NCI-H1048 (cell line): ENCODE measurements around the gene NAXD.
"Not testable (repeated sequence)": the region's sequence is repeated elsewhere in the genome, so short reads cannot be mapped to it uniquely, and the experiment has no call there.

ENCODE experiments used
- DNase-seq: peaks from one replicate; lab custom pipeline; 2025; lab: John Stamatoyannopoulos, UW

The NAXD gene

DNA sequence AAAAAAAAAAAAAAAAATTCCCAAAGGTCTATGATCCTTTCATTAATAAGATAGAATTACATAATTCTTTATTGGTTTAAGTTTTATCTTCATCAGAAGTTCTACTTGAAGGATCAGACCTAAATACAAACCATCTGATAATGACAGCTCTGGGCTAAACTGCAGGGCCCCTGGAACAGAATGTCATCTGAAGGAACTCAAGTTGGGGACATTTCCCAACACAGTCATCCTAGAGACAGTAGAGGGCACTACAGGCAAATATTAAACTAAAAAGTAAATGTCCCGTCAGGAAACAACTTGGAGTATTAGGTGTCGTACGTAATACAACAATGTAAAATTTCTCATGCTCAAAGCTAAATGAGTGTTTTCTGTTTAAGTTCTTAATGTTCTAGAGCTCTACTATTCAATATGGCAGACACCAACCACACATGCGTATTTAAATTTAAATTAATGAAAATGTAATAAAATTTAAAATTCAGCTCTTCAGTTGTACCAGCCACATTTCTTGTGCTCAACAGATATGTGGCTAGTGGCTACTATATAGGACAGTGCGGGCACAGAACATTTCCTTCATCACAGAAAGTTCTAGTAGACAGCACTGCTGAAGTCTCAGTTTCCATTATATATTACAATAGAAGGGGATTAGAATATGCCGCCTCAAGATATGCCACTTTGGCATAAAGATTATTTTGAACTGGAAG lies 21.8 kb upstream of the NAXD start:
- peak; percentile 14 for DNase-seq

GRCh38 chr13:110597041-110597689 lies 18.2 kb upstream of the NAXD start:
- DNase-seq: no peak

- no peak for DNase-seq
These were observed 15.0 kb upstream of the NAXD start for GRCh38 chr13:110600261-110600819.

DNA sequence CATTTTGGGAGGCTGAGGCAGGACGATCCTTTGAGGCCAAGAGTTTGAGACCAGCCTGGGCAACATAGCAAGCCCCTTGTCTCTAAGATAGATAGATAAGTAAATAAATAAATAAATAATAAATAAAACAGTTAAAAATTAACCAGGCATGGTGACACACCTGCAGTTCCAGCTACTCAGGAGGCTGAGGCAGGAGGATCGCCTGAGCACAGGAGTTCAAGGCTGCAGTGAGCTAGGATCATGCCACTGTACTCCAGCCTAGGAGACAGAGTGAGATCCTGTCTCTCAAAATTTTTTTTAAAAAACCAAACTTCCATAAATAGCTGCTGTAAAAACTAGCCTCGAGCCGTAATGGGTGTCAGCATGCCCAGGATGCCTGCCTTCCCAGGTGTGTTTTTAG lies 14.4 kb upstream of the NAXD start:
- no peak for DNase-seq

DNA sequence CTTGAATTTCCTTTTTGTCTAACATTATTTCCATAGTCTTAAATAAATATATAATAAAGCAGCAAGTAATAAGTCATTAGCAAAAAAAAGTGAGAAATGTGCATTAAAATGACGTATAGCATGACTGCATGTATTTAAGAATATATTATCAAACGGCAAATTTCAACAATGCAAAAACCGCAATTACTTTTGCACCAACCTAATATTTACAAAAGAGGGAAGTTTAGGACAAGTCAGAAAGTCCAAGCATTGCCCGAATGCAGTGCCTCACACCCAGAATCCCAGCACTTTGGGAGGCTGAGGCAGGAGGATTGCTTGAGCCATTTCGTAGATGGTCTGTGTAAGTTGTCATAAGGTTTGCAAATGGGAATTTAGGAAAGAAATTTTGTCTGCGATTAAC lies 10.2 kb upstream of the NAXD start:
- no peak for DNase-seq

DNA sequence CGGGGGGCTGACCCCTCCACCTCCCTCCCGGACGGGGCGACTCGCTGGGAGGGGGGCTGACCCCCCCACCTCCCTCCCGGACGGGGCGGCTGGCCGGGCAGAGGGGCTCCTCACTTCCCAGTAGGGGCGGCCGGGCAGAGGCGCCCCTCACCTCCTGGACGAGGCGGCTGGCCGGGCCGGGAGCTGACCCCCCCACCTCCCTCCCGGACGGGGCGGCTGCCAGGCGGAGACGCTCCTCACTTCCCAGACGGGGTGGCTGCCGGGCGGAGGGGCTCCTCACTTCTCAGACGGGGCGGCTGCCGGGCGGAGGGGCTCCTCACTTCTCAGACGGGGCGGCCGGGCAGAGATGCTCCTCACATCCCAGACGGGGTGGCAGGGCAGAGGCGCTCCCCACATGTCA lies 9.1 kb upstream of the NAXD start:
- not testable (repeated sequence) for DNase-seq

GRCh38 chr13:110607675-110608224 lies 7.6 kb upstream of the NAXD start:
- DNase-seq: no peak

GRCh38 chr13:110610955-110611595 lies 4.3 kb upstream of the NAXD start:
- DNase-seq: no peak

GRCh38 chr13:110615005-110615321 lies 382 bp upstream of the NAXD start:
- DNase-seq: no peak

GRCh38 chr13:110616103-110617101 lies 1.1 kb downstream of the NAXD start:
- DNase-seq: no peak

- no peak for DNase-seq
These were observed 2.2 kb downstream of the NAXD start for GRCh38 chr13:110617321-110618072.

DNA sequence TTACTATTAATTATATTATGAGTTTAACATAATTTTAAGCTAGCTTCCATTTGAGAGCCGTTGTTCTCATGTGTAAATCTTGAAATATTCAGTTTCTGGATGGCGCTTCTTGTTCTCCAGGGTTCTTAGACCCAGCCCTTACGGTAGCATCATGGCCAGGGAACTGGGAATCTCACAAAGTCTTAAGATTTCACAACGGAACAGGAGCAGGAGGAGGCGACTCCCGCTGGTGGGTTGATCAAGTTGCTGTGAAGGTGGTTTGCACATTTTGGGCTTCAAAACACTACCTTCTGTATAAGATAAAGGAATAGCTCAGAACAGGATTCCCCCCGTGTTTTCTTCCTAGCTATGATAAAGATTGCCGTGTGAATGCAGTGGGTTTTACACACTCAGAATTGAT lies 2.8 kb downstream of the NAXD start:
- DNase-seq: no peak

GRCh38 chr13:110618780-110619179 lies 3.4 kb downstream of the NAXD start:
- DNase-seq: no peak

DNA sequence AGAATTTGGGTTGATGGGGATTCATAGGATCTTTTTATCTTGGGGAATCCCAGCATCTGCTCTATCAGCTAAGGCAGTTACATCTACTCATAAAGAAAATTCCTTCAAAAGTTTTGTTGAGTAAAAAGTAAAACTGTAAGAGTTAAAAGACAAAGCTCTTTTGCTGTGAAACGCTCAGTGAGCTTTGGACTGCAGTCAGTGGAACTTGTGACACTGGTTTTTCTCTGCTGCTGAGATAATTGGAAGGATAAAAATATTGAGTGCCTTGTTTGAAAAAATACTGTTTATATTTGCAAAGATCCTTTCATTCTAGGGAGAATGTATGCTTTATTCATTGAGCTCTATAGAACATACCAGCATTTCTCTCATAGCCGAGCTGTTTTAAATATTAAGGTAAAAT lies 5.3 kb downstream of the NAXD start:
- DNase-seq: no peak

DNA sequence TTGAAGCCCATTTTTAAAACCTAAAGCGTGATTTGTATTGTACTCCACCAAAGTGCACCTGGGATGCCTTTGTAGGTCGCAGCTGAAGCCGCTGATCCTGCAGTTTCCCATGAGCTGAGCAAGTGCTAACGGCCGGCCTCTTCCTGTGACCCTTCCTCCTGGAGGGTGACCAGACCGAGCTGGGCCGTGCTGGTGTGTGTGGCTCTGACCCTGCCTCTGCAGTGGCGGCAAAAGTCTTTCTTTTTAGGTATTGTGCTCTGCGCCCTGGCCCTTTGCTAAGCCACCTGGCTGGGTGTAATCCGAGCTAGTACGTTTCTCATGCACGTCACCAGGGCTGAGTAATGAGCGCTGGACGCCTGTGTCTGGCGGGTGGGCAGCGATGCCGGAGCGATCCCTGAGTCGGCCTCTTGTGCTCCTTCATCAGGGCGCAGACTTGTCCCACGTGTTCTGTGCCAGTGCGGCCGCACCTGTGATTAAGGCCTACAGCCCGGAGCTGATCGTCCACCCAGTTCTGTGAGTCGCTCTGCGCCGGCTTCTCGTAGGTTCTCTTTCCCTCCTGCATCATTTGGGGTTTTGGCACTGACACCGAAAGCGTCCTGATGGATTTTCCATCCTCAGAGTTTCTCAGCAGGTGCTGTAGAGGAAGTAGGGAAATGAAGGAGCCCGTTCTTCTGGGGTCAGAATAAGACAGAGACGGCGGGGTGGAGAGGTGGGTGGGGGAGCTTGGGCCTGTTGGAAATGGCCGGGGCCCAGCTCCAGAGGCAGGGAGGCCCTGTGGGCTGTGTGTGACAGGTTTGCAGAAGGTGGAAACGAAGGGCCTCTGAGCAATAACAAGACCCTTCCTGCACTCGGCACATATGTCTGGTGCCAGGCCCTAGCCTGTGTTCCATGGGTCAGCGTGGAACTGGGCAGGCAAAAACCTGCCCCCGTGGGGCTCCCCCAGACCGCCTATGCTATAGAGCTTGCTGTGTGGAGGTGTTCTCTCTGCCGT lies 9.7 kb downstream of the NAXD start:
- no peak for DNase-seq

DNA sequence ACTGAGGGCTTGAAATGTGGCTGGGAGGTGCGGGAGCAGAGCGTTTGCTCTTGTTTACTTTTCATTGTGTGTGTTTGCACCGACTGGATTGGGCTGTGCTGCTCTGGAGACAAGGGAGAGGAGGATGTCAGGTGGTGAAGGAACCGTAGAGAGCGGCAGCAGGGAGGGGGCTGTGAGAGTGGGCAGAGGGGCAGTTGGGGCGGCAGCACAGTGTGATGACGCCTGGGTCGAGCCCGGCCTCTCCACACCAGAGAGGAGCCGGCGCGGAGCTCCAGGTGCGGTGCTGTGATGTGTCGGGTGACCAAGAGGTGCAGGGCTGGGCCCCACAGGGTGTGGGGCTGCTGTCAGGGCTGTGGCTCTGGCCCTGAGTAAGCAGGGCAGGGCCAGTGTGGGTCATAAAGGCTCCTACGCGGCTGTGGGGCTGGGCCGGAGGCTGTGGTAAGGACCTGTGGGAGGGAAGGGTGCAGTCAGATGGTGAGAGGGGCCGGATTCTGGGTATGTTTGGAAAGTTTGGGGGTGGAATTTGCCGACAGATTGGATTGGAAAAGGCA lies 10.5 kb downstream of the NAXD start:
- no peak for DNase-seq

DNA sequence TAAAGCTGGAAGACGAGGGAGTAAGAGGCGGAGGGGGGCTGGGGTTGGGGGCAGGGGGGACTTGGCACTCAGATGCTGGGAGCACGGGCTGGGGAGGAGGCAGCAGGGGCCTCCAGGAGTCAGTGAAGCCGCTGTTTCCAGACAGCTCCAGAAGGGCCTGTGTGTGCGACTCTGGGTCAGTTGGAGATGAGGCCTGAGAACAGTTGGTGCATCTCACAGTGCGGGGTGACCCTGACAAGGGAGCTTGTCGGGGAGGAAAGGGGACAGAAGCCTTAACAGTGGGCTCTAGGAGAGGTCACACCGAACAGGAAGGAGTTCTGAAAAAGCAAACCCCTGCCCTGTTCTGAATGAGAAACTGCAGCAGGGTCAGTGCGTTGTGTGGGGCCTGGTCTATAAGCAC lies 11.2 kb downstream of the NAXD start:
- DNase-seq: no peak

DNA sequence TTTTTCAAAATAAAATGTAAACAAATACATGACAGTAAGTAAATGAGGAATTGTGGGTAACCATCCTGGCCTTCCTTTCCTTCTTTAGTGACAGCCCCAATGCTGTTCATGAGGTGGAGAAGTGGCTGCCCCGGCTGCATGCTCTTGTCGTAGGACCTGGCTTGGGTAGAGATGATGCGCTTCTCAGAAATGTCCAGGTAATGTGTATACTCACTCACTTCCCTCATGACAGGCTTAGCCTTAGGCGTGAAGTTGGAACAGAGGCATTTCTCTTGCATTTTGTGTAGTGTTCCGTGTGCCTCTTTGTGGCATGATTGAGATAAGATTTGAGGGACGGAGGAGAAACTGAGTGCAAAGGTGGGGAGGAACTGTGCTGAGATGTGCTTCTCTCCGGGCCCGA lies 12.0 kb downstream of the NAXD start:
- DNase-seq: no peak

DNA sequence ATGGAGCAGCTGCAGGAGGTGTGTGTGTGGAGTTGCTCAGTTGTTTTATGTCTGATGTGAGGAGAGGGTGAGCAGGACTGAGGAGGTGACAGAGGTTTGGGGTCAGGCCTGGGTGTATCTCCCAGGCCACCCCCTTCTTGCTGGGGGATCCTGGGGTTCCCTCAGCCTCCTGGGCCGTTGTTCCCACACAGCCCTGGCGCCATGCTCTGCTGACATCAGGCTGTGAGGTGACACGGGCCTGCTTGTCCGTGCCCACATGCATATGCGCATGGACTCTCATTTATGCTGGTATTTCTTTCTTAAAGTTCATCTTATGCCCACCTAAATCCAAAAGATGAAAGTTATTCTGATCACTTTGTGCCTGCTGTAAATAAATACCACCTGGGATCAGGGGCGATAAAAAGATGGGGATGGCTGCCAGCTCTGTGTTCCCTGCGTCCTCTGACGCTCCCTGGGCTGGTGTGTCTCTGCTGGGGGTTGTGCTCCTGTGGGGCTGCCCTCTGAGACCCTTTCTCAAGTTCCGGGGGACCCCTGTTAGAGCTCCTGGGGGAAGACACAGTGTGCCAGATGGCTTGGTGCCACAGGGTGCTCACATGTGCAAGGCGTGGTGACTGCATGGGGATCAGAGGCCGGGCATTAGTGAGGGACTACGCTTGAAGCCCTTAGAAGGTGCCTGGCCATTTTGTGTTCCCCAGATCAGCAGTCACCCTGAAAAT lies 12.6 kb downstream of the NAXD start:
- no peak for DNase-seq
